Thymus (tissue), 11 donors: ENCODE data around the gene CACUL1. TPM values are rescaled to one million over a fixed set of nuclear protein-coding genes. Genes with fewer than 3 reads are reported as not detected.

Experiments
- DNase-seq, 9 donors: peaks; one replicate each; pipeline ENCODE4 v3.0.0-alpha.2; 2013; ENCODE audit warnings: low spot score in 9 of 9, low read depth in 6 of 9, missing footprints in 1 of 9
- H3K27ac ChIP-seq, 2 donors: one replicate each; pipeline ENCODE4 v1.5.1; 2013; ENCODE audit warnings: control low read depth in 1 of 2, low read depth in 1 of 2, low read length in 1 of 2, mild to moderate bottlenecking in 1 of 2, moderate library complexity in 1 of 2
- H3K27me3 ChIP-seq, 2 donors: one replicate each; pipeline ENCODE4 v1.5.1; 2013; ENCODE audit warnings: low read length in 1 of 2; ENCODE audit not compliant: control insufficient read depth in 2 of 2, insufficient read depth in 1 of 2
- H3K36me3 ChIP-seq, 2 donors: one replicate each; pipeline ENCODE4 v1.5.1; 2013; ENCODE audit warnings: low read length in 1 of 2, mild to moderate bottlenecking in 1 of 2, moderate library complexity in 1 of 2; ENCODE audit not compliant: control insufficient read depth in 2 of 2, insufficient read depth in 2 of 2
- H3K4me1 ChIP-seq, 2 donors: one replicate each; pipeline ENCODE4 v1.5.1; 2013; ENCODE audit warnings: low read length in 2 of 2; ENCODE audit not compliant: control insufficient read depth in 2 of 2, insufficient read depth in 2 of 2
- H3K4me3 ChIP-seq, 2 donors: one replicate each; pipeline ENCODE4 v1.5.1; 2013; ENCODE audit warnings: low read length in 2 of 2, control low read depth in 1 of 2, mild to moderate bottlenecking in 1 of 2
- H3K9me3 ChIP-seq, 2 donors: one replicate each; pipeline ENCODE4 v1.5.1; 2013; ENCODE audit warnings: low read length in 1 of 2, mild to moderate bottlenecking in 1 of 2; ENCODE audit not compliant: control insufficient read depth in 2 of 2, insufficient read depth in 1 of 2
- WGBS: extraction: QIAGEN DNeasy Blood & Tissue Kit; methylation state at CpG from one replicate; pipeline ENCODE4 v1.1.7; 2013; 5-methylcytosine and 5-hydroxymethylcytosine counted together
- polyA plus RNA-seq: library from polyadenylated mRNA; stranded (reverse); fragments of 200-250 nt; gene quantifications from one replicate; pipeline ENCODE4 v1.2.3, GENCODE V29; 2013
- total RNA-seq: library from RNA; stranded (reverse); fragments of 120-200 nt; gene quantifications from one replicate; pipeline ENCODE4 v1.2.4, GENCODE V29; 2013
- donor health status: healthy.

The CACUL1 gene
- total and polyA plus RNA-seq, 2 donors = 9.9 to 15.4 TPM

DNA sequence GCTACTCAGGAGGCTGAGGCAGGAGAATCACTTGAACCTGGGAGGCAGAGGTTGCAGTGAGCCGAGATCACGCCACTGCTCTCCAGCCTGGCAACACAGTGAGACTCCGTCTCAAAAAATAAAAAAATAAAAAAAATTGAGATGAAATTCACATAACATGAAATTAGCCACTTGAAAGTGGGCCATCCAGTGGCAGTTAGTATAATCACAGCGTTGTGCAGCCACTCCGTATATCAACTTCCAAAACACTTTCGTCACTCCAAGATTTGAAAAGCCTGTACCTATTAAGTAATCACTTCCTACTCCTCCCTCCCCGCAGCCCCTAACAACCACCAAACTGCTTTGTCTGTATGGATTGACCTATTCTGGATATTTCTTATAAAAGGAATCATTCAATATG lies 20.7 kb upstream of the CACUL1 start:
- no peaks in the 10 kb centered on the region for H3K4me1 ChIP-seq

DNA sequence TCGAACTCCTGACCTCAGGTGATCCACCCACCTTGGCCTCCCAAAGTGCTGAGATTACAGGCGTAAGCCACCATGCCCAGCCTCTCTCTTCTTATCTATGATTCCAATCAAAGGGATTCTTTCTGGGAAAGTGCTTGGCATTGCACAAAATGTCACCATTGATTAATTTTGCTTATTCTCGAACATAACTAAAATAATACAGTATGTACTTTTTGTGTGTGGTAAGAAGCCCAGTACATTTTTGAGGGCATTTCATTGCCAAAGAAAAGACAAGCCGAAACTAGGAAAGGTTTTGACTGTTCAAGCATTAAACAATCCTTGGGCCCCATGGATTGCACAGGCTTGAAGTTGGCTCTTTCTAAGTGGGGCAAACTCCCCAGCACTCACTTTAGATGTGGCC lies 18.3 kb upstream of the CACUL1 start:
- no peaks in the 10 kb centered on the region for H3K4me1 ChIP-seq
- DNase-seq = no peak
- H3K9me3 ChIP-seq = peaks cover 0 to 8% of the 10 kb centered on the region in 2 donors
- no peak overlapping the region for H3K27ac ChIP-seq
- H3K36me3 ChIP-seq = no peaks in the 10 kb centered on the region
- WGBS = 96% methylated on average over 4 of the region's 4 CpGs
- no peak overlapping the region for H3K4me3 ChIP-seq
- no peaks in the 10 kb centered on the region for H3K27me3 ChIP-seq

More for the DNA sequence above, 20.7 kb upstream of the CACUL1 start:
- no peak for DNase-seq
- no peak overlapping the region for H3K27ac ChIP-seq
- peaks cover 0 to 10% of the 10 kb centered on the region in 2 donors for H3K9me3 ChIP-seq
- WGBS = 91% methylated on average over 7 of the region's 7 CpGs
- no peaks in the 10 kb centered on the region for H3K36me3 ChIP-seq
- no peak overlapping the region for H3K4me3 ChIP-seq
- no peaks in the 10 kb centered on the region for H3K27me3 ChIP-seq

DNA sequence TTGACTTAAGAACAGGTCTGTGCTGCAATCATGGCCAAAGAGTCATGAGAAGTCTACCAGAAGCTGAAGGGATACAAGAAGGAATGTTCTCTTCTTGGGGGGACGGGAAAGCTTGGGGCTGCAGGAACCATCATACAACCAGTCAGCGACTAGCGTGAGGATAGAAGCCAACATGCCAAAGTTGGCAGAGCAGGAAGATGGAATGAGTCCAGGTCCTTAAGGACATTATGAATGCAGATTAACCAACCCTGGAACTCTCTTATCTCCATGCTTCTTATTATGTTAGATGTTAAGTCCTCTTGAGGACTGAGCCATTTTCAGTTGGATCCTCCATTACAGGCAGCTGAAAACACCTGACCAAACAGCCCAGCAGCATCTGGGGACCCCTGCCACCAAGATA lies 17.2 kb upstream of the CACUL1 start:
- Histone ChIP-seq H3K4me1 (no peaks in the 10 kb centered on the region), H3K27me3 (no peaks in the 10 kb centered on the region), H3K27ac (no peak overlapping the region), H3K9me3 (peaks cover 0 to 8% of the 10 kb centered on the region in 2 donors), H3K36me3 (no peaks in the 10 kb centered on the region), H3K4me3 (no peak overlapping the region)
- WGBS = 95% methylated on average over 3 of the region's 3 CpGs
- no peak for DNase-seq

DNA sequence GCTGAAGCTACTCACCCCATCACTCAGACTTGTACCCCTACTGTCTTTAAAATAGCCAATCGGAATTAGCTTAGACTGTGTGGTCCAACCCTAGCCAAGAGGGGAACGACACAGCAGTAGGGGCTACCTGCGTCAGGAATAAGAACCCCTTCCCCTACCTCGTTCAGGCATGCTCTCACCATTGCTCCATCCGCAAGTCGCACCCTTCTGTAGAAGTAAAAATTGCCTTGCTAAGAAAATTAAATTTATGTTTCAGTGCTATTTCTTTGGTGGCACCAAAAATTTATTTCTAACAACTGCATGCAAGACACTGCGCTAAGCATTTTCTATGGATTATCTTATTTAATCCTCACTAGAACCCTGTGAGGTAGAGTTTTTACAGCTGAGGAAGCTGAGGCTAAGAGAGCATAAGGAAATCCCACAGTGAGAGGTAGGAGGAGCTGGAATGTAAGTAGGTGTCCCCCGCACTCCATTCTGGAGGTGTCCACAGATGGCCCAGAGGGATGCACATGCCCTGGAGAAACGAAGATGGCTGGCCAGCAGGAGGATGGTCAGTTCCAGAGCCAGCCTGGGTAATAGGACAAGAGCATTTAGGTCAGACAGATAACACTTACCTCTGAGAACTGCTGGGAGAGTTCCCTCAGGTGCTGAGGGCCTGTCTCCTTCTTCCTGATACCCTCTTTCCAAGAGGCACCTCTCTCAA lies 15.3 kb upstream of the CACUL1 start:
- H3K9me3 ChIP-seq = peaks cover 0 to 8% of the 10 kb centered on the region in 2 donors
- H3K36me3 ChIP-seq = no peaks in the 10 kb centered on the region
- no peak for DNase-seq
- H3K27me3 ChIP-seq = no peaks in the 10 kb centered on the region
- H3K4me3 ChIP-seq = no peak overlapping the region
- 95% methylated on average over 9 of the region's 9 CpGs for WGBS
- H3K27ac ChIP-seq = no peak overlapping the region
- no peaks in the 10 kb centered on the region for H3K4me1 ChIP-seq

DNA sequence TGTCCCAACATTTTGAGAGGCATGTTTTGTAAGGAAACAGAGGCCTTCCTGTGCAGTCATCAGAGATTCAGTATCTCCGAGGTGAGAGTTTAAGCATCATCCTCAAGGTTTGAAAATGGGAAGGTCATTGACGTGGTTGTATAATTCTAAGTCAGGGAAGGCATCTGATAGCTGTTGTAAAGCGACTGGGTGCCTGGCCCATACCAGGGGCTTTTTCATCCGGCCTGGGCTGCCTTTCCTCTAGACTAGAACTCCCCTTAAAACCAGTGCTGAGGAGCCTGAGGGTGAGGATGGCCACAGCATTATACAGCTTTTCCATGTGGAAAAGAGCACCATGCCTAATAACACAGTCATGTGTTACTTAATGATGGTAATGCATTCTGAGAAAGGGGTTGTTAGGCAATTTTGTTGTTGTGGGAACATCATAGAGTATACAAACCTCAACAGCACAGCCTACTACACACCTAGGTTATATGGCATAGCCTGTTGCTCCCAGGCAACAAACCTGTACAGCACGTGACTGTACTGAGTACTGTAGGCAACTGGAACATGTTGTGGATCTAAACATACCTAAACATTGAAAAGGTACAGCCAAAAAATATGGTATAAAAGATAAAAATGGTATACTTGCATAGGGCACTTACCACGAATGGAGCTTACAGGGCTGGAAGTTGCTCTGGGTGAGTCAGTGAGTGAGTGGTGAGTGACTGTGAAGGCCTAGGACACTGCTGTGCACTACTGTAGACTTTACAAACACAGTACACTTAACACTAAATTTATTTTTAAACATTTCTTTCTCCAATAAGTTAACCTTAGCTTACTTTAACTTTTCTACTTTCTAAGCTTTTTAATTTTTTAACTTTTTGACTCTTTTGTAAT lies 13.5 kb upstream of the CACUL1 start:
- Histone ChIP-seq H3K27me3 (no peaks in the 10 kb centered on the region), H3K4me3 (no peak overlapping the region), H3K9me3 (peaks cover 0 to 8% of the 10 kb centered on the region in 2 donors), H3K27ac (no peak overlapping the region), H3K4me1 (no peaks in the 10 kb centered on the region), H3K36me3 (no peaks in the 10 kb centered on the region)
- DNase-seq = no peak
- WGBS = 96% methylated on average over 6 of the region's 6 CpGs

DNA sequence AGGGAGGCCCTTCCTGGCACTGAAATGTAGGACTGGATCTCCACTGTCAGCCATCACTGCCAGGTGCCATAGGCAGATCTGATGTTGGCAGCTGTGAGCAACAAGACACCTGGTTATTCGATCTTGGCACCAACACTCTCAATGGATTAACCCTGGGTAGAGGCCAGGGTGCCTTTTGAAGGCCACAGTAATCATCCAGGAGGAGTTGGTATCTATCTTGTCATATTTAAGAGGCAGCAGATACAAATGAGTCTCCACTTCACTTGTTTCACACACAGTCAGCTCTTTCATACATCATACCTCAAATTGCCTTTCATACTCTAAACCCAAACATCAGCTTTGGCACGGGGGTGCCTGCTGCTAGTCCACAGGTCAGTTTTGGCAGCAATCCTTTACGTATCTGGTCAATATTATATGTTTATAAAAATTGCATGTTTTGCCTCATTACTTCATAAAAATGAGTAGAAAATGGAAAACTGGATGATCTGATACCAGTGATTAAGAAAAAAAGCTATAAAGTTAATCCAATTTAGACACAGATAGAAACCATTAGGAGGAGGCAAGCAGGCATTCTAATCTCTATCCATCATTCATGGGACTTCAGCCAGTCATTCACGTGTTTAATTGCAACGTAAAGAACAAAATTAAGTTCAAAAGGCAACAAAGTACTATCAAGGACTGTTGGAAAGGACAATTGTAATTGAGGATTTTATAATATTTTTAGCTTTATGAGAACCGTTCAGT lies 12.7 kb upstream of the CACUL1 start:
- Histone ChIP-seq H3K9me3 (peaks cover 0 to 8% of the 10 kb centered on the region in 2 donors), H3K27me3 (no peaks in the 10 kb centered on the region), H3K36me3 (no peaks in the 10 kb centered on the region), H3K4me1 (no peaks in the 10 kb centered on the region), H3K27ac (no peak overlapping the region), H3K4me3 (no peak overlapping the region)
- 96% methylated on average over 6 of the region's 6 CpGs for WGBS
- no peak for DNase-seq

DNA sequence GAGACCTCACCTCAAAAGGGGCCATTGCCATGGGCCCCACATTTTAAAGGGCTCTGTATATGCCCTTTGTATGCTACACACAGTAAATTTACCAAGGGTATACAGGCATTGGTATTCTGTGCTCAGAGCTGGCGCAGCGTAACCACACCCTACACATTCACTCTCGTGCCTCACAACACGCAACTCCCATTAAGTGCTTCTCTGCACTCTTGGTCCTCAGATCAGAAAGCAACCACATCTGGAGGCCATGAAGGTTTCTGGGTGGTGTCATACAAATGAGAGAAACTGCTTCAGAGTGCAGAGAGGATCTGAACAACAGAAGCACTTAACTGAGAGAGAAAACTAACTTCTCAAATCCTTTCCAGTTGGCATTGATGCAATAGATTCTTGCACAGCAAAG lies 9.4 kb upstream of the CACUL1 start:
- Histone ChIP-seq H3K4me1 (no peaks in the 10 kb centered on the region), H3K9me3 (no peaks in the 10 kb centered on the region), H3K36me3 (no peaks in the 10 kb centered on the region), H3K27ac (no peak overlapping the region), H3K27me3 (no peaks in the 10 kb centered on the region), H3K4me3 (no peak overlapping the region)
- no peak for DNase-seq
- WGBS = 97% methylated on average over 4 of the region's 4 CpGs

DNA sequence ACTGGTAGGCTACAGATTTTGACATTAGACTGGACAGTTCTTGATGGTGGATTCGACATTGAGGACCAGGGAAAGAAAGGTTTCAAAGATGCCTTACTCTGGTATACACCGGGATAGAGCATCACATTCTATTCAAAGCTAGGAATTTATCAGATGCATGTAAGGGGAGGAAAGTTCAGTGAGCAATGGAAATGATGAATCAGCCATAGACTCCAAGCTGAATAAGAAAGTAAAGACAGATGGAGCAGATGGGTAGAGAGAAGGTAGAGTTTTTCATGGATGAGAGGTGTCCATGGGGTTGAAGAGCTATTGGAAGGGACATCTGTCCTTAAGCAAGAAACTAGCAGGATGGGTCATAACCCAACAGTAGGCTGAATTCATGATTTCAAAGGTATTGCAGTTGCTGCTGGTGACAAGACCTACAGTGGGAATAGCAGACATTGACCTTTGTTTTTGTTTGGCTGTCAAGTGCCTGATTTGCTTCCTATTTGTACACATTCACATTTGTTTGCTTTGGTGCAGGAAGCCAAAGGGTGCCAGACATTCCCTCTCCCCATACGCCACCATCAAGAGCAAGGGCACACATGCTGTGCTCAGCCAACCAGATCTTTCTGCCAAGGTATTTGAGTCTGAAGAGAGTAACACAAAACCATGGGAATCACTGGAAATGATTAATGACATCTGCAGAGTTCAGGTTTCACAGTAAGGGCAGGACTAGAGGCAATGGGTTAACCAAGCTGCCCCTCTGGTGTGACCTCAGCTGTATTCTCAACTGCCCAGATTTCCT lies 8.6 kb upstream of the CACUL1 start:
- DNase-seq = no peak
- Histone ChIP-seq H3K27me3 (no peaks in the 10 kb centered on the region), H3K9me3 (no peaks in the 10 kb centered on the region), H3K4me1 (no peaks in the 10 kb centered on the region), H3K4me3 (no peak overlapping the region), H3K36me3 (no peaks in the 10 kb centered on the region), H3K27ac (no peak overlapping the region)
- WGBS = 98% methylated on average over 3 of the region's 3 CpGs
